NCI-H526 (cell line): ENCODE measurements around the gene UBR3.
"Not testable (repeated sequence)": the region's sequence is repeated elsewhere in the genome, so short reads cannot be mapped to it uniquely, and the experiment has no call there.

Source experiments
- DNase-seq, 2 experiments: peaks; one replicate each; lab custom pipeline; 2025; lab: John Stamatoyannopoulos, UW

The UBR3 gene, protein sequence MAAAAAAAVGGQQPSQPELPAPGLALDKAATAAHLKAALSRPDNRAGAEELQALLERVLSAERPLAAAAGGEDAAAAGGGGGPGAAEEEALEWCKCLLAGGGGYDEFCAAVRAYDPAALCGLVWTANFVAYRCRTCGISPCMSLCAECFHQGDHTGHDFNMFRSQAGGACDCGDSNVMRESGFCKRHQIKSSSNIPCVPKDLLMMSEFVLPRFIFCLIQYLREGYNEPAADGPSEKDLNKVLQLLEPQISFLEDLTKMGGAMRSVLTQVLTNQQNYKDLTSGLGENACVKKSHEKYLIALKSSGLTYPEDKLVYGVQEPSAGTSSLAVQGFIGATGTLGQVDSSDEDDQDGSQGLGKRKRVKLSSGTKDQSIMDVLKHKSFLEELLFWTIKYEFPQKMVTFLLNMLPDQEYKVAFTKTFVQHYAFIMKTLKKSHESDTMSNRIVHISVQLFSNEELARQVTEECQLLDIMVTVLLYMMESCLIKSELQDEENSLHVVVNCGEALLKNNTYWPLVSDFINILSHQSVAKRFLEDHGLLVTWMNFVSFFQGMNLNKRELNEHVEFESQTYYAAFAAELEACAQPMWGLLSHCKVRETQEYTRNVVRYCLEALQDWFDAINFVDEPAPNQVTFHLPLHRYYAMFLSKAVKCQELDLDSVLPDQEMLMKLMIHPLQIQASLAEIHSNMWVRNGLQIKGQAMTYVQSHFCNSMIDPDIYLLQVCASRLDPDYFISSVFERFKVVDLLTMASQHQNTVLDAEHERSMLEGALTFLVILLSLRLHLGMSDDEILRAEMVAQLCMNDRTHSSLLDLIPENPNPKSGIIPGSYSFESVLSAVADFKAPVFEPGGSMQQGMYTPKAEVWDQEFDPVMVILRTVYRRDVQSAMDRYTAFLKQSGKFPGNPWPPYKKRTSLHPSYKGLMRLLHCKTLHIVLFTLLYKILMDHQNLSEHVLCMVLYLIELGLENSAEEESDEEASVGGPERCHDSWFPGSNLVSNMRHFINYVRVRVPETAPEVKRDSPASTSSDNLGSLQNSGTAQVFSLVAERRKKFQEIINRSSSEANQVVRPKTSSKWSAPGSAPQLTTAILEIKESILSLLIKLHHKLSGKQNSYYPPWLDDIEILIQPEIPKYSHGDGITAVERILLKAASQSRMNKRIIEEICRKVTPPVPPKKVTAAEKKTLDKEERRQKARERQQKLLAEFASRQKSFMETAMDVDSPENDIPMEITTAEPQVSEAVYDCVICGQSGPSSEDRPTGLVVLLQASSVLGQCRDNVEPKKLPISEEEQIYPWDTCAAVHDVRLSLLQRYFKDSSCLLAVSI (N-terminal part only)

DNA sequence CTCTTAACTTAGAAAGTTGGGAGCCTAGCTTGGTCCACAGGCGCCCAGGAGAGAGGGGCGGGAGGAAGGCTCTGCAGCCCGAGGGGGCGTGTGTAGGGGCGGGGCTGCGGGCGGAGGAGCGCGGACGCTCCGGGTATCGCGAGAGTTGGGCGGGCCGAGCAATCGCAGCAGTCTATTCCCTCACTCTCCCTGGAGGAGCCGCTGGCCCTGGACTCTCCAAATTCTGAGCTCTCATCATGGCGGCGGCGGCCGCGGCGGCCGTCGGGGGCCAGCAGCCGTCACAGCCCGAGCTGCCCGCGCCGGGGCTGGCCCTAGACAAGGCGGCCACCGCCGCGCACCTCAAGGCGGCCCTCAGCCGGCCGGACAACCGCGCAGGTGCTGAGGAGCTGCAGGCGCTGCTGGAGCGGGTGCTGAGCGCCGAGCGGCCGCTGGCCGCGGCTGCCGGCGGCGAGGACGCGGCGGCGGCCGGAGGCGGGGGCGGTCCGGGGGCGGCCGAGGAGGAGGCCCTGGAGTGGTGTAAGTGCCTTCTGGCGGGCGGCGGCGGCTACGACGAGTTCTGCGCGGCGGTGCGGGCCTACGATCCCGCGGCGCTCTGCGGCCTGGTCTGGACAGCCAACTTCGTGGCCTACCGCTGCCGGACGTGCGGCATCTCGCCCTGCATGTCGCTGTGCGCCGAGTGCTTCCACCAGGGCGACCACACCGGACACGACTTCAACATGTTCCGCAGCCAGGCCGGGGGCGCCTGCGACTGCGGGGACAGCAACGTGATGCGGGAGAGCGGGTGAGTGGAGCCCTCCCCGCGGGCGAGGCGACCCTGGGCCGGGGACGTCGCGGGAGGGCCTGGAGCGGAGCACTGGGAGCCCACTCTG, at the start of gene UBR3:
Gene UBR3, plus strand, starts transcription at position 183 of the 869 bp plus-strand sequence. Its CDS starts 54 bp downstream, at position 237.
- peak; percentile 82 to 95 for DNase-seq

DNA sequence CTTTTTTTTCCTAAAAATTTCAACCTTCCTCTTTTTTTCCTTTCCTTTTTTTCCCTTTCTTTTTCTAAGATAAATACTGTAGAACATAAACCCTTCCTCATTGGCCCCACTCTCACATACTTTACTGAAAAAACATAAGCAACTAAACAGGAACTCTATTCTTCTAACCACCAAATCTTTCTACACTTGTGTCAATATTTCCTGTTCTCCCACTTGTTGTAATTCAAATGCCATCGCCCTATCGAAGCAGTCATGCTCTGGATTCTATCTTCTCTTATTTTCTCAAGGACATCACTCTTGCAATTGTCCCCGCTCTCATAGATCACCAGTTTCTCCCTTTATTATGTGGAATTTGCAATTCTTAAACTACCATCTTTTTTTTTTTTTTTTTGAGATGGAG, 48.8 kb upstream of the UBR3 start:
- DNase-seq = no peak

DNA sequence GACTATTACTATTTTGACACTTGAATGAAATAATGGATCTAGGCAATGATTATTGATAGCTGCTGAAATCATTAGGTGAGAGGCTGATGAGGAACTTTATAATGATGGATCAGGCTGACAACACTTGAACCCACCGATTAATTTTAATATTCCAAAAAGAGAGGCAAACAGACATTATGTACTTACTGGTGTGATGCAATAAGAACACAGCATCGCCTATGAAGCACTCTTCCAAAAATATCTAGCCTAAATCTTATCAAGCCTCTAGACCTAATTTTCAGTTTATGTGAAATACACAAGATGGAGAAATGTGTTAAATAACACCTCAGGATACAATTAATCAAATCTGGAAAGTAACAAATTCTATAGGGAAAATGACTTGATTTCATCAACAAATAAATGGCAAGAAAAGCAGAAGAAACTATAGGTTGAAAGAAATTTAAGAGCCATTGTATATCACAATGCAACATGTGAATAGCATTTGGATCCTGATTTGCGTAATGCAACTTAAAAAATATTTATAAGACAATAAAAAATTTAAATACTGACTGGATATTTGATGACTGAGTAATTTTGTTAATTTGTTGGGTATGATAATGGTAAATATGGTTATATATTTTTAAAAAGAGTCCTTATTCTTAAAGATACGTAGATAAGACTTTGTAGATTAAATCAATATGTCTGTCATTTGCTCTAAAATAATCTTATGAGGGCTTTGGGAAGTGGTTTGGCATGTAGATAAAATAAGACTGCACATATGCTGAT, 45.8 kb upstream of the UBR3 start:
- DNase-seq = no peak

DNA sequence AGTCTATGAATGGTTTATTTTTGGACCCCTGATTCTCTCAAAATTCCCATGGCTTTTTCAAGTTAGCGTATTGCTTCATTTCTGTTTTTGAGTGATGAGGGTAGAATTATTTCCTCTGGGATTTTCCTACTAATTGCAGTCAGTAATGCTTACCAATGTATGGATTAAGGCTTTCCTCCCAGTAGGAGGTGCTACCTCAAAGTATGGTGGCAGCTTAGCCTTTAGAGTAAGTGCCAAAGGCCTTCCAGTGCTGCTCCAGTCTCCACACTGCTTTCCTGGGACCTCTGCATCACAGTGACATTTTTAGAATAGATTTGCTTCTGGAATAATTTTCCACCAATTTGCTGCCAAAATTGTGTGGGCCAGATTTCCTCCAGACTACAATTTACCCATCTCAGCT, 44.7 kb upstream of the UBR3 start:
- DNase-seq = no peak

DNA sequence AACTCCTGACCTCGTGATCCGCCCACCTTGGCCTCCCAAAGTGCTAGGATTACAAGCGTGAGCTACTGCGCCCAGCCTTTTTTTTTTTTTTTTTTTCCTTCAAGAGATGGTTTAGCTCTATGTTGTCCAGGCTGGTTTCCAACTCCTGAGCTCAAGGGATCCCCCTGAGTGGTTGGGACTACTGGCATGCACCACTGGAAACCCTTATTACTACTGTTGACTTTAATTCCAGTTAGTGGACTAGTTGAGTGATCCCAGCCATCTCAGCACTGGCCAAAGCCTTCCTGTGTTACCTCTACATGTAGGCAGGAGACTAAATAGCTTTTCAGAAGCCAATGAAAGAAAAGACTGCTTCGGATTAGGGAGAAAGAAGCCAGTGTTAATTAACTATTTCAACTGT, 36.7 kb upstream of the UBR3 start:
- DNase-seq = no peak

DNA sequence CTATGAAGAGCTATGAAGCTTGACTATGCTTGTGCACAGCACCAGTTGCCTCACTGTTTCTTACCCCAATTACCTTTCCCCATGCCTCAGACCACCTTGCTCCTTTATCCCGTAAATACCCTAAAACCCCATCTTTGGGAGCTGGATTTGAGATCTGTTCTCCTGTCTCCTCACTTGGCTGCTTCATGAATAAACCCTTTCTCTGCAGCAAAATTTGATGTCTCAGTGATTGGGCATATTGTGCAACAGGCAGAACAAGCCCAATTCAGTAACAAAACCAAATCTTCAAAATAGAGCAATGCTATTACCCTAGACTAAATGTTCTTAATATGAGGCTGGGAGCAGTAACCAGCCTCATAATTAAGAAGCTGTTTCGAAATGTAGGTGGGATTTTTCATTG, 32.1 kb upstream of the UBR3 start:
- no peak for DNase-seq

DNA sequence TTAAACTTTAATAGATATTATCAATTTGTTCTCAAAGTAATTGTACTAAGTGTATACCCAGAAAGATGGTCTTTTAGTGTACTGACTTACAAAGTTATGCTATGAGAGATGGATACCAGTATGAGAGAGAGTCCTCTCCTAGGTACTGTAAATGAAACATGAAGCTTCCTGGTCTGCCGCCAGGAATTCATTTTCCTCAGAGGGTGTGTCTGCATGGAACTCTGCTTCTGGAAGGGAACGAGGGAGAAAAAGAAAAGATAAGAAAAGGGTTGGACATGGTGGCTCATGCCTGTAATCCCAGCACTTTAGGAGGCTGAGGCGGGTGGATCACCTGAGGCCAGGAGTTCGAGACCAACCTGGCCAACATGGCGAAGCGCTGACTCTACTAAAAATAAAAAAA, 30.8 kb upstream of the UBR3 start:
- DNase-seq = no peak

DNA sequence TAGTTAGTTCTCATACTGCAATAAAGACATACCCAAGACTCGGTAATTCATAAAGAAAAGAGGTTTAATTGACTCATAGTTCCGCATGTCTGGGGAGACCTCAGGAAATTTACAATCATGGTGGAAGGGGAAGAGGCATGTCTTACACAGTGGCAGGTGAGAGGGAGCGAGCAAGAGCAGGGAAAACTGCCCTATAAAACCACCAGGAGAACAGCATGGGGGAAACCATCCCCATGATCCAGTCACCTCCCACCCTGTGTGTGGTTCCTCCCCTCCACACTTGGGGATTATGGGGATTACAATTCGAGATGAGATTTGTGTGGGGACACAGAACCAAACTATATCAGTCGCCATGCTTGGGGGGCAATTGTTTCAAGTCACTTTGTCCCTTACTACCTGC, 29.7 kb upstream of the UBR3 start:
- no peak for DNase-seq

DNA sequence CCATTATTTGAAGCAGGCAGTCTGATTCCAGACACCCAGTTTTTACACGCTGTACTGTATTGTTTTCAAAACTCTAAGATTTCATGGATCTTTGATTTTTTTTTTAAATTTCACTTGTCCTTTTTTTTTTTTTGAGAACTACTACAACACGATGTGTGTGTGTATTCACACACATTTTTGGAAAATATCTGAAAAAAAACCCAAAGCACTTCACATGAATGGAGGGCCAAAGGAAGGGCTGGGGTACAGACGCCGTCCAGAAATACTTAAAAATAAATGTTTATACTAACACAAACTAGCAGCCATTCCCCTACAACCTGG, 28.9 kb upstream of the UBR3 start:
- no peak for DNase-seq

DNA sequence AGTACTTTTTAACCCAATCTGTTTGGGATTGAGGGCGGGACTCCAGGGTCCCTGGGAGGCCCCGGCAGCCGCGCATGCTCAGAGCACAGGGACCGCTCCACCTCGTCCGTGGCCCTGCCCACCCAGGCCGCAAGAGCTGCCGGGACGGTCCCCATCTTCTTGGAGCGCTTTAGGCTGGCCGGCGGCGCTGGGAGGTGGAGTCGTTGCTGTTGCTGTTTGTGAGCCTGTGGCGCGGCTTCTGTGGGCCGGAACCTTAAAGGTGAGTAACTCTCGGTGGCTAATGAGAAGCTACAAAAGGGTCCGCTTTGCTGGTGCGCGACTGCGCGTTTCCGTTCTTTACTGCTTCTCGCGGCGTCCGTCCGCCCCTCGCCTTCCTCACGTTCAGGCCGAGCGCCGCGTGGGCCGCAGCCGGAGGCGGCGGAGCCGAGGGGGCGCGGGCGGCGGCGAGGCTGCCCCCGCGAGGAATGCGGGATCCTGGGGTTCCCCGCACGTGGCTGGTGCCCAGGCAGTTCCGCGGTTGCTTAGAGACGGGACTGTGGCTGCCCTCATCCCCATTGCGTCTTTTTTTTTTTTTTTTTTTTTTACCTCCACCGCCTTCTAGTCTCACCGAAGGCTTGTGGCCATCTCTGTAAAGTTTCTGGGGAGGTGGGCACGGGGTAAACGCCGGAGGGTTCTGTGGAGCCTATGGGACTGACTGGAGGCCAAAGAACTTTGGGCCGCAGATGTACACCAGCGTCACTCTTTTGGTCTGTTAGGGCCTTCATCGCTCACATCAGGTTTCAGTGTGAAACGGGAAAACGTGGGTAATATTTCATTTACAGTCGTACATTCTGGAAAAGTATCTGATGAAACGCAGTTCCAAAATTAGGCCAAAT, 28.3 kb upstream of the UBR3 start, which contains the start of gene SSB:
Gene SSB, plus strand, starts transcription at position 154 of the 875 bp plus-strand sequence. CDS start 2,090 bp downstream, outside the sequence.
- peak; percentile 91 to 96 for DNase-seq

DNA sequence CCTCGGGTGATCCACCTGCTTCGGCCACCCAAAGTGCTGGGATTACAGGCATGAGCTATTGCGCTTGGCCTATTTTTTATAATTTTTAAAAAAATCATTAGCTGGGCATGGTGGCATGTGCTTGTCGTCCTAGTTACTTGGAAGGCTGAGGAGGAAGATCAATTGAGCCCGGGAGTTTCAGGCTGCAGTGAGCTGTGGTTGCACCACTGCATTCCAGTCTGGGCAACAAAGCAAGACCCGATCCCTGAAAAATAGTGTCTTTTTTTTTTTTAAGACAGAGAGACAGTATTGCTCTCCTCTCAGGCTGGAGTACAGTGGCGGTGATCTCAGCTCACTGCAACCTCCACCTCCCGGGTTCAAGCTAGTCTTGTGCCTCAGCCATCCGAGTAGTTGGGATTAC, 23.8 kb upstream of the UBR3 start:
- DNase-seq = no peak

DNA sequence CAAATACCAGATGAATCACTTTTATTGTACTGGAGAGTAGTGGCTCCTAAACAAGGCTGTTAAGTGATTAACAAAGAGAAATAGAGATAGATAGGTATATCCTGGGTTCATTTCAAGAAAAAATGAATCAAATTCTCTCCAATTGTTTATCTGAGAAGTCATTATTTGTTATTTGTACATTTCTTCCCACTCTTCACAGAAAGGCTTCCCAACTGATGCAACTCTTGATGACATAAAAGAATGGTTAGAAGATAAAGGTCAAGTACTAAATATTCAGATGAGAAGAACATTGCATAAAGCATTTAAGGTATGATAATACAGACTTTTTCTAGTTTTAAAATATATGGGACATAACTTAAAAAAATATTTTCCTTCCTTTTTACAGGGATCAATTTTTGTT, 20.7 kb upstream of the UBR3 start:
- DNase-seq = no peak

DNA sequence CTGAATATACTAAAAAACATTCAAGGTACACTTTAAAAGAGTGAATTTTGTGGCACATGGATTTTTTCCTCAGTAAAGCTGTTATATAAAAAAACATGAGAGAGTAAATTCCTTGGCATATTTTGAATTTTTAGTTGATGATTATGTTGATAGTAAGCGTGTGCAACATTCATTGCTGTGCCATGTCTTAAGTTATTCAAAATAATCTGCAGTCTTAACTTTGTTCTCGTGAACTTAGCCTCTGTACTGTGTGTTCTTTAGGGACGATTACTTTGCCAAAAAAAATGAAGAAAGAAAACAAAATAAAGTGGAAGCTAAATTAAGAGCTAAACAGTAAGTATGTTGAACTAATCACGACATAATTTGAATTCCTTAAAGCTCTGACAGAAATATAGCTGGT, 19.0 kb upstream of the UBR3 start:
- DNase-seq = no peak

DNA sequence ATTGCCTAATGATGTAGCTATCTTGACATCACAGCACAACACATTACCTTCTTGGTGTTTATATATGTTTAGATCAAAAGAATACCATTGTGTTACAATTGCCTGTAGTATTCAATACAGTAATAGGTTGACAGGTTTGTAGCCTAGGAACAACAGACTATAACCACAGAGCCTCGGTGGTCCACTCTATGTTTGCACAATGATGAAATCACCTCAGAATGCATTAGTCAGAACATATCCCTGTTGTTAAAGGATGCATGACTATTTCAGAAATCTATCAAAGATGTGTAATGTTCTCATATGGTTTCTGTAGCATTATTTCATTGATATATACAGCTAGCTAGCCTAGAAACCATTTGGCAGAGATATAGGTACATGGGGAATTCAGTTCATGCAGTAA, 11.4 kb upstream of the UBR3 start:
- DNase-seq = no peak

DNA sequence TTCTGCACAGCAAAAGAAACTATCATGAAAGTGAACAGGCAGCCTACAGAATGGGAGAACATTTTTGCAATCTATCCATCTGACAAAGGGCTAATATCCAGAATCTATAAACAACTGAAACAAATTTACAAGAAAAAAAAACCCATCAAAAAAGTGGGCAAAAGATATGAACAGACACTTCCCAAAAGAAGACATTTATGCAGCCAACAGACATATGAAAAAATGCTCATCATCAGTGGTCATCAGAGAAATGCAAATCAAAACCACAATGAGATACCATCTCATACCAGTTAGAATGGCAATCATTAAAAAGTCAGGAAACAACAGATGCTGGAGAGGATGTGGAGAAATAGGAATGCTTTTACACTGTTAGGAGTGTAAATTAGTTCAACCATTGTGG, 10.3 kb upstream of the UBR3 start:
- DNase-seq = not testable (repeated sequence)

DNA sequence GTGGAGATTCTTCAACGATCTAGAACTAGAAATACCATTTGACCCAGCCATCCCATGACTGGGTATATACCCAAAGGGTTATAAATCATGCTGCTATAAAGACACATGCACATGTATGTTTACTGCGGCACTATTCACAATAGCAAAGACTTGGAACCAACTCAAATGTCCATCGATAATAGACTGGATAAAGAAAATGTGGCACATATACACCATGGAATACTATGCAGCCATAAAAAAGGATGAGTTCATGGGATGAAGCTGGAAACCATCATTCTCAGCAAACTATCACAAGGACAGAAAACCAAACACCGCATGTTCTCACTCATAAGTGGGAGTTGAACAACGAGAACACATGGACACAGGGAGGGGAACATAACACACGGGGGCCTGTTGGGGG, 9.9 kb upstream of the UBR3 start:
- DNase-seq = not testable (repeated sequence)

DNA sequence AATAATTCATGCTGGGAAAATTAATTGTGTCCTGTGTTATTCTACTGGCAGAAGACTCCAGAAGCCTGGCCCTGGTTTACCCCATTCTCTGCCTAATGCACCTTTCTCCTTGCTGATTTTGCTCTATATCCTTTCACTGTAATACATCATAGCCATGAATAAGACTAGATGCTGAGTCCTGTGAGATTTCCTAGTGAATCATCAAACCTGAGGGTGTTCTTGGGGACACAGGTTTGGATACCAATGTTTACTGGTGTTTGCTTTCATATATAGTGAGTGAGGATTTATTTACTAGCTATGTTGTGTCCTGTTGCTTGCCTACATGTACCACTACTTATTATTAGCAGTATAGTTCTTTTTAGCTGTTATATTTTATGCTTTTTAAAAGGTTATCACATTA, 9.0 kb upstream of the UBR3 start:
- DNase-seq = no peak

DNA sequence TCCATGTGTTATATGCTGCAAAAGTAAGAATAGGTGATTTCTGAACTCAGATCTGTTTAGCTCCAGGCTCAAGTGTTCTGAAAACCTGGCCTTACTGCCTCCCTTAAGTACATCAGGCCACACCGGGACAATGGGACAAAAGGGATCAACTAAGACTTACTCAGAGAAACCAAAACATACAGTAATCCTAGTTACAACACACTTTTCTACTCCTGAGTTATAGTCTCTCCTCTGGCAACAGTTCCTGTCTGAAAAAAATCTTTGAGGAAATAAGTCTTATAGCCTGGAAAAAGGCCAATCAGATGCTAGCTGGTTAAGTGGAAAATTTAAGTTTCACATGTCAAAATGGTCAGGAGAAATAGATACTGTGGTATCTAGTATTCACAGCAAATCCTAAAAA, 8.1 kb upstream of the UBR3 start:
- DNase-seq = no peak

DNA sequence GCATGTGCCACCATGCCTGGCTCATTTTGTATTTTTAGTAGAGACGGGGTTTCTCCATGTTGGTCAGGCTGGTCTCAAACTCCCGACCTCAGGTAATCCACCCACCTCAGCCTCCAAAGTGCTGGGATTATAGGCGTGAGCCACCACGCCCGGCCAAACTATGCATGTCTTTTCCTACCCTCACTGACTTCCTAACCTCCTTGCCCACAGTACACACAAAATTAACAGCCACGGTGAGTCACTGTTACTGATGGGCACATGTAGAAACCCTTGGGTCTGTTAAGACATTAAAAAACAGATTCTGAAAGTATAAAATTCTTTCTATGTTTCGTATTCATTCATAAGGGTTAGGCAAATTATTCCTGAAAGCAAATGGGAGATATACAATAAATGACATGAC, 7.2 kb upstream of the UBR3 start:
- DNase-seq = not testable (repeated sequence)

DNA sequence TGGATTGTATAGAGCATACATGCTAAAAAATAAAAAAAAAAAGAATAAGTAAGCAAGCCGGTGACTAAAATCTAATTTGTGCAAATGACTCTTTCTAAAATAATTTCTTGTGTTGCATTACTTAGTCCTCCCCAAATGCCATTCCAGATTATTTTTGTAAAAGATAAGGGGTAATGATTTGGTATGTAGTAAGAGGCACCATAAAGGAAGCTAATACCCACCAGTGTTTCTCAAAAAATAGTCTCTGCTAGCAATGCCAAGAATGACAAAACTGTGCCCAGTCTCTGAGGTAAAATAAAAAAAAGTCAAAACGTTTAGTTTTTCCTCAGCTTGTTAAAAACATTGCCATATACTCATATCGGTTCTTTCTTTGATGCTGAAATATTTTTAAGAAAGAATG, 5.2 kb upstream of the UBR3 start:
- no peak for DNase-seq
